HEK293 (cell line): ENCODE measurements around the gene HSD17B14.

Experiments used
- CTCF ChIA-PET: fragments of 350-600 bp; formaldehyde crosslinking; extraction: SDS; loops from one replicate; lab custom pipeline; 2021; ENCODE audit warnings: antibody characterized with exemption; lab: Yijun Ruan, JAX
- POLR2A ChIA-PET: fragments of 300-600 bp; formaldehyde crosslinking; extraction: SDS; loops from one replicate; lab custom pipeline; 2020; ENCODE audit warnings: antibody characterized with exemption, inconsistent platforms; lab: Yijun Ruan, JAX
- H3K27ac ChIP-seq: fragments of 200-500 bp; sonication (Bioruptor generic); 2 replicates; pipeline ENCODE4 v1.5.1; 2014; ENCODE audit warnings: low read depth, low read length, control low read depth, inconsistent platforms; ENCODE audit errors: extremely low read depth
- H3K36me3 ChIP-seq, 2 experiments: fragments of 200-500 bp in 1 of 2; sonication (Bioruptor generic) in 1 of 2; 1 replicate in 1 of 2; 2 replicates in 1 of 2; pipeline ENCODE4 v1.5.1; 2014 to 2017; ENCODE audit warnings: inconsistent platforms in 2 of 2, low read length in 2 of 2; ENCODE audit not compliant: control insufficient read depth in 2 of 2, insufficient read depth in 1 of 2
- H3K4me1 ChIP-seq: fragments of 200-500 bp; sonication (Bioruptor generic); 2 replicates; pipeline ENCODE4 v1.5.1; 2014; ENCODE audit warnings: mild to moderate bottlenecking, low read length, inconsistent platforms; ENCODE audit not compliant: control insufficient read depth, insufficient read depth
- H3K4me3 ChIP-seq: 2 replicates; pipeline ENCODE4 v1.5.1; 2011; ENCODE audit warnings: low read depth, mild to moderate bottlenecking, control low read depth, low read length, moderate library complexity
- H3K9me3 ChIP-seq: fragments of 200-500 bp; sonication (Bioruptor generic); 2 replicates; pipeline ENCODE4 v1.5.1; 2014; ENCODE audit warnings: low read depth, low read length, inconsistent platforms; ENCODE audit not compliant: control insufficient read depth, insufficient read depth
- ATF2 ChIP-seq: fragments of 450-650 bp; formaldehyde crosslinking; IDR thresholded peaks from 2 replicates; pipeline ENCODE4 v1.5.1; 2016; ENCODE audit warnings: missing biosample characterization, missing genetic modification characterization, low read depth
- KLF8 ChIP-seq: fragments of 450-650 bp; formaldehyde crosslinking; IDR thresholded peaks from 2 replicates; pipeline ENCODE4 v1.5.1; 2016; ENCODE audit warnings: missing biosample characterization, missing genetic modification characterization
- PRDM6 ChIP-seq: fragments of 450-650 bp; formaldehyde crosslinking; IDR thresholded peaks from 2 replicates; pipeline ENCODE4 v1.5.1; 2017; ENCODE audit warnings: missing biosample characterization, missing genetic modification characterization
- SP2 ChIP-seq: fragments of 450-650 bp; formaldehyde crosslinking; IDR thresholded peaks from 2 replicates; pipeline ENCODE4 v1.5.1; 2016; ENCODE audit warnings: missing biosample characterization, missing genetic modification characterization
- WT1 ChIP-seq: fragments of 450-650 bp; formaldehyde crosslinking; IDR thresholded peaks from 2 replicates; pipeline ENCODE4 v1.5.1; 2016; ENCODE audit warnings: missing biosample characterization, missing genetic modification characterization
- ZFP3 ChIP-seq: fragments of 450-650 bp; formaldehyde crosslinking; IDR thresholded peaks from 2 replicates; pipeline ENCODE4 v1.5.1; 2016; ENCODE audit warnings: low read depth, missing biosample characterization, missing genetic modification characterization
- ZNF121 ChIP-seq: fragments of 450-650 bp; formaldehyde crosslinking; IDR thresholded peaks from 2 replicates; pipeline ENCODE4 v1.5.1; 2016; ENCODE audit warnings: missing biosample characterization, missing genetic modification characterization
- ZNF16 ChIP-seq: fragments of 450-650 bp; formaldehyde crosslinking; IDR thresholded peaks from 2 replicates; pipeline ENCODE4 v1.5.1; 2016; ENCODE audit warnings: low read depth, missing biosample characterization, missing genetic modification characterization
- ZNF239 ChIP-seq: fragments of 450-650 bp; formaldehyde crosslinking; IDR thresholded peaks from 2 replicates; pipeline ENCODE4 v1.5.1; 2016; ENCODE audit warnings: missing biosample characterization, missing genetic modification characterization
- ZNF37A ChIP-seq: fragments of 450-650 bp; IDR thresholded peaks from 2 replicates; pipeline ENCODE4 v1.5.1; 2018; ENCODE audit warnings: missing biosample characterization, missing genetic modification characterization
- ZNF423 ChIP-seq: fragments of 450-650 bp; formaldehyde crosslinking; IDR thresholded peaks from 2 replicates; pipeline ENCODE4 v1.5.1; 2016; ENCODE audit warnings: missing biosample characterization, missing genetic modification characterization
- ZNF449 ChIP-seq: fragments of 450-650 bp; formaldehyde crosslinking; IDR thresholded peaks from 2 replicates; pipeline ENCODE4 v1.5.1; 2017; ENCODE audit warnings: missing biosample characterization, mild to moderate bottlenecking, missing genetic modification characterization, moderate library complexity
- ZNF510 ChIP-seq: fragments of 450-650 bp; formaldehyde crosslinking; IDR thresholded peaks from 2 replicates; pipeline ENCODE4 v1.5.1; 2018; ENCODE audit warnings: mild to moderate bottlenecking, missing genetic modification characterization, missing biosample characterization; ENCODE audit not compliant: insufficient replicate concordance
- ZNF513 ChIP-seq: fragments of 450-650 bp; IDR thresholded peaks from 2 replicates; pipeline ENCODE4 v1.5.1; 2018; ENCODE audit warnings: missing biosample characterization, missing genetic modification characterization
- ZNF521 ChIP-seq: fragments of 450-650 bp; formaldehyde crosslinking; IDR thresholded peaks from 2 replicates; pipeline ENCODE4 v1.5.1; 2017; ENCODE audit warnings: missing biosample characterization, mild to moderate bottlenecking, missing genetic modification characterization
- ZNF530 ChIP-seq: fragments of 450-650 bp; formaldehyde crosslinking; IDR thresholded peaks from 2 replicates; pipeline ENCODE4 v1.5.1; 2016; ENCODE audit warnings: low read depth, missing biosample characterization, missing genetic modification characterization
- ZNF560 ChIP-seq: fragments of 450-650 bp; formaldehyde crosslinking; IDR thresholded peaks from 2 replicates; pipeline ENCODE4 v1.5.1; 2017; ENCODE audit warnings: missing biosample characterization, missing genetic modification characterization, borderline replicate concordance
- ZNF621 ChIP-seq: fragments of 450-650 bp; formaldehyde crosslinking; IDR thresholded peaks from 2 replicates; pipeline ENCODE4 v1.5.1; 2017; ENCODE audit warnings: missing biosample characterization, missing genetic modification characterization
- ZNF623 ChIP-seq: fragments of 450-650 bp; formaldehyde crosslinking; IDR thresholded peaks from 2 replicates; pipeline ENCODE4 v1.5.1; 2016; ENCODE audit warnings: missing biosample characterization, missing genetic modification characterization
- ZNF747 ChIP-seq: fragments of 450-650 bp; formaldehyde crosslinking; IDR thresholded peaks from 2 replicates; pipeline ENCODE4 v1.5.1; 2016; ENCODE audit warnings: missing biosample characterization, missing genetic modification characterization
- ZNF777 ChIP-seq: fragments of 450-650 bp; formaldehyde crosslinking; IDR thresholded peaks from 2 replicates; pipeline ENCODE4 v1.5.1; 2017; ENCODE audit warnings: missing biosample characterization, missing genetic modification characterization, borderline replicate concordance
- ZSCAN23 ChIP-seq: fragments of 450-650 bp; formaldehyde crosslinking; IDR thresholded peaks from 2 replicates; pipeline ENCODE4 v1.5.1; 2016; ENCODE audit warnings: missing biosample characterization, missing genetic modification characterization
- TF ChIP-seq, protein P1 (sequence below): fragments of 450-650 bp; formaldehyde crosslinking; IDR thresholded peaks from 2 replicates; pipeline ENCODE4 v1.5.1; 2016; ENCODE audit warnings: missing biosample characterization, missing genetic modification characterization

The HSD17B14 gene

GRCh38 chr19:48862827-48863226 lies 26.5 kb upstream of the HSD17B14 start (continued):
- no peak for TF ChIP-seq ZNF513
- TF ChIP-seq ZNF16 (tag by site-specific recombination), result no peak
- no peak for TF ChIP-seq ZNF510
- no peak for TF ChIP-seq ZNF623 (tag by site-specific recombination)

- no peaks in the 10 kb centered on the region for H3K36me3 ChIP-seq
- POLR2A ChIA-PET, result no interaction called here
- H3K27ac ChIP-seq, result no peak overlapping the region
- H3K4me3 ChIP-seq, result no peak overlapping the region
- no peaks in the 10 kb centered on the region for H3K4me1 ChIP-seq
- CTCF ChIA-PET, result interaction anchor here (1.4 kb wide), 1 partner anchor 19 kb away, joined by 5 read pairs; no protein-coding TSS in a partner anchor
- TF ChIP-seq ZNF560 (tag by site-specific recombination) (no peak), ZNF621 (tag by site-specific recombination) (no peak), ZNF449 (tag by site-specific recombination) (no peak), ATF2 (no peak), ZNF37A (tag by site-specific recombination) (no peak), ZNF777 (tag by site-specific recombination) (no peak)
- no peaks in the 10 kb centered on the region for H3K9me3 ChIP-seq
Measured at GRCh38 chr19:48861313-48861712, 25.0 kb upstream of the HSD17B14 start.

GRCh38 chr19:48859711-48860572 lies 23.7 kb upstream of the HSD17B14 start:
- no peaks in the 10 kb centered on the region for H3K9me3 ChIP-seq
- no peaks in the 10 kb centered on the region for H3K4me1 ChIP-seq
- no peak overlapping the region for H3K4me3 ChIP-seq
- ChIA-PET CTCF (no interaction called here), POLR2A (no interaction called here)
- H3K36me3 ChIP-seq, result no peaks in the 10 kb centered on the region
- no peak overlapping the region for H3K27ac ChIP-seq
- TF ChIP-seq ZNF623 (tag by site-specific recombination) (no peak), WT1 (tag by site-specific recombination) (no peak), SP2 (peak; percentile 41; the same call in 1 of the 2 replicates), ZNF530 (tag by site-specific recombination) (no peak), ZNF121 (no peak), PRDM6 (tag by site-specific recombination) (no peak), ZNF521 (tag by site-specific recombination) (no peak), ZSCAN23 (tag by site-specific recombination) (no peak), ZNF423 (no peak), ZNF747 (tag by site-specific recombination) (no peak), ZNF239 (tag by site-specific recombination) (peak; percentile 68; the same call in 1 of the 2 replicates), KLF8 (tag by site-specific recombination) (no peak), ZFP3 (no peak)
- TF ChIP-seq, protein P1, sequence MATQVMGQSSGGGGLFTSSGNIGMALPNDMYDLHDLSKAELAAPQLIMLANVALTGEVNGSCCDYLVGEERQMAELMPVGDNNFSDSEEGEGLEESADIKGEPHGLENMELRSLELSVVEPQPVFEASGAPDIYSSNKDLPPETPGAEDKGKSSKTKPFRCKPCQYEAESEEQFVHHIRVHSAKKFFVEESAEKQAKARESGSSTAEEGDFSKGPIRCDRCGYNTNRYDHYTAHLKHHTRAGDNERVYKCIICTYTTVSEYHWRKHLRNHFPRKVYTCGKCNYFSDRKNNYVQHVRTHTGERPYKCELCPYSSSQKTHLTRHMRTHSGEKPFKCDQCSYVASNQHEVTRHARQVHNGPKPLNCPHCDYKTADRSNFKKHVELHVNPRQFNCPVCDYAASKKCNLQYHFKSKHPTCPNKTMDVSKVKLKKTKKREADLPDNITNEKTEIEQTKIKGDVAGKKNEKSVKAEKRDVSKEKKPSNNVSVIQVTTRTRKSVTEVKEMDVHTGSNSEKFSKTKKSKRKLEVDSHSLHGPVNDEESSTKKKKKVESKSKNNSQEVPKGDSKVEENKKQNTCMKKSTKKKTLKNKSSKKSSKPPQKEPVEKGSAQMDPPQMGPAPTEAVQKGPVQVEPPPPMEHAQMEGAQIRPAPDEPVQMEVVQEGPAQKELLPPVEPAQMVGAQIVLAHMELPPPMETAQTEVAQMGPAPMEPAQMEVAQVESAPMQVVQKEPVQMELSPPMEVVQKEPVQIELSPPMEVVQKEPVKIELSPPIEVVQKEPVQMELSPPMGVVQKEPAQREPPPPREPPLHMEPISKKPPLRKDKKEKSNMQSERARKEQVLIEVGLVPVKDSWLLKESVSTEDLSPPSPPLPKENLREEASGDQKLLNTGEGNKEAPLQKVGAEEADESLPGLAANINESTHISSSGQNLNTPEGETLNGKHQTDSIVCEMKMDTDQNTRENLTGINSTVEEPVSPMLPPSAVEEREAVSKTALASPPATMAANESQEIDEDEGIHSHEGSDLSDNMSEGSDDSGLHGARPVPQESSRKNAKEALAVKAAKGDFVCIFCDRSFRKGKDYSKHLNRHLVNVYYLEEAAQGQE (tag by site-specific recombination), result no peak
